ENCODE data around the gene CPSF2.
A peak's percentile ranks its signal among the peaks of the same experiment; 100 is the strongest.

Gene CPSF2

GRCh38 chr14:92109490-92109889, 12.3 kb upstream of the CPSF2 start:
- Histone ChIP-seq H3K4me3 (ENCODE audit: low read depth, low read length) (no peak overlapping the region), H3K9ac (ENCODE audit: low read depth, low read length) (no peak overlapping the region), H3K9me3 (ENCODE audit: control insufficient read depth, insufficient read depth, low read length) (no peaks in the 10 kb centered on the region), H3K27me3 (ENCODE audit: control insufficient read depth, insufficient read depth, low read length) (no peaks in the 10 kb centered on the region), H3K4me1 (ENCODE audit: control insufficient read depth, insufficient read depth, low read length) (peaks cover 6% of the 10 kb centered on the region), H3K36me3 (ENCODE audit: control insufficient read depth, insufficient read depth, low read length) (no peaks in the 10 kb centered on the region)

GRCh38 chr14:92121207-92121669, 531 bp upstream of the CPSF2 start:
- Histone ChIP-seq H3K27me3 (ENCODE audit: control insufficient read depth, insufficient read depth, low read length) (no peaks in the 10 kb centered on the region), H3K36me3 (ENCODE audit: control insufficient read depth, insufficient read depth, low read length) (peaks cover 6% of the 10 kb centered on the region), H3K4me3 (ENCODE audit: low read depth, low read length) (peak overlapping the region; percentile 99), H3K4me1 (ENCODE audit: control insufficient read depth, insufficient read depth, low read length) (peaks cover 4% of the 10 kb centered on the region), H3K9ac (ENCODE audit: low read depth, low read length) (peak overlapping the region; percentile 100), H3K9me3 (ENCODE audit: control insufficient read depth, insufficient read depth, low read length) (no peaks in the 10 kb centered on the region)

DNA sequence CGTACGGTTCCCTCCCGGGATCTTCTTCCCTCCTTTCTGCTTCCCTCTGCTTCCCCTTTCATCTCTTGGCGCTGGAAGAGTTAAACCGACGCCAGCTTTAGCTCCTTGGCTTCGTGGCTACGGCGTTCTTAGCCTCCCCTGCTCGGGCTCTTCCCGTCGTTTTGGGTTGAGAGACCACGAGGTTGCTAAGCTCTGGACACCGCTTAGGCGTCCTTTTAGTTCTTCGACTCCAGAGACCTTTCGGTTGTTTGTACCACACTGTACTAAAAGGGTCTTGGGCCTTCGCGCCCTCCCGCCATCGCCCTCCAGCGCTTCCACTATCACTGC, 545 bp downstream of the CPSF2 start:
- no peaks in the 10 kb centered on the region for H3K27me3 ChIP-seq (ENCODE audit: control insufficient read depth, insufficient read depth, low read length)
- peaks cover 4% of the 10 kb centered on the region for H3K4me1 ChIP-seq (ENCODE audit: control insufficient read depth, insufficient read depth, low read length)
- H3K4me3 ChIP-seq (ENCODE audit: low read depth, low read length): peak overlapping the region; percentile 99
- peak overlapping the region; percentile 100 for H3K9ac ChIP-seq (ENCODE audit: low read depth, low read length)
- H3K36me3 ChIP-seq (ENCODE audit: control insufficient read depth, insufficient read depth, low read length): peaks cover 8% of the 10 kb centered on the region
- no peaks in the 10 kb centered on the region for H3K9me3 ChIP-seq (ENCODE audit: control insufficient read depth, insufficient read depth, low read length)

DNA sequence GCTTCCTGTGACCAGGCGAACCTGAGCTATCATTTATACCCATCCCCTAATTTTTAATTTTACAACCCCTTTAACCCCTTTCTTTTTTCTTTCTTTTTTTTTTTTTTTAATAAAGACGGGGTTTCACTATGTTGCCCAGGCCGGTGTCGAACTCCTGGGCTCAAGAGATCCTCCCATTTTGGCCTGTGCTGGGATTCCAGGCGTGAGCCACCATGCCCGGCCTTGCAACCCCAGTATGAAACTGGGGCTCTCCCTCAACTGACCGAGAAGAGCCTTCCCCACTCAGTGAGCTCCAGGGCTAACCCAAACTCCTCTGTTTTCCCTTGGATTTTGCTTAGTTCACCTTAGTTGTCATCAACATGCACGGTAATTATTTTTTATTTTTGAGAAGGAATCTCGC, 992 bp downstream of the CPSF2 start:
- peaks cover 4% of the 10 kb centered on the region for H3K4me1 ChIP-seq (ENCODE audit: control insufficient read depth, insufficient read depth, low read length)
- peak overlapping the region; percentile 99 for H3K4me3 ChIP-seq (ENCODE audit: low read depth, low read length)
- peak overlapping the region; percentile 100 for H3K9ac ChIP-seq (ENCODE audit: low read depth, low read length)
- H3K36me3 ChIP-seq (ENCODE audit: control insufficient read depth, insufficient read depth, low read length): peaks cover 8% of the 10 kb centered on the region
- H3K27me3 ChIP-seq (ENCODE audit: control insufficient read depth, insufficient read depth, low read length): no peaks in the 10 kb centered on the region
- no peaks in the 10 kb centered on the region for H3K9me3 ChIP-seq (ENCODE audit: control insufficient read depth, insufficient read depth, low read length)

DNA sequence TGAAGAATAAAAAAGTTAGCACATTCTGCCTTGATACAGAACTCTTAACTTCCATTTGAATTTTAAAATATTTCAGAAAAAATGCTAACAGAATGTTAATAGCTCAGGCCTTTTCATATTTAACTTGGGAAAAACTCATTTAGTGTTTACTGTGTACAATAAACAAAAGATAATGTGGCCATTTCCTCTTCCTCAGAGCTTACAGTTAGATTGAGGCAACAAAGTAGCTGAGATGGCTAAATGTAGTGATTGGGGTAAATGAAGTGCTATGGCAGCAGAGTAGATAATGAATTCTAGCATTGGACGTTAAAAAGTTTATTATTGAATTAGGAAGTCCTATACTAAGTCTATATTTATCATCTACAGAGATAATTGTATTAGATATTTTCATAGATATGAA, 12.7 kb downstream of the CPSF2 start:
- no peak overlapping the region for H3K4me3 ChIP-seq (ENCODE audit: low read depth, low read length)
- no peak overlapping the region for H3K9ac ChIP-seq (ENCODE audit: low read depth, low read length)
- no peaks in the 10 kb centered on the region for H3K4me1 ChIP-seq (ENCODE audit: control insufficient read depth, insufficient read depth, low read length)
- H3K9me3 ChIP-seq (ENCODE audit: control insufficient read depth, insufficient read depth, low read length): no peaks in the 10 kb centered on the region
- no peaks in the 10 kb centered on the region for H3K27me3 ChIP-seq (ENCODE audit: control insufficient read depth, insufficient read depth, low read length)
- H3K36me3 ChIP-seq (ENCODE audit: control insufficient read depth, insufficient read depth, low read length): peaks cover 11% of the 10 kb centered on the region

DNA sequence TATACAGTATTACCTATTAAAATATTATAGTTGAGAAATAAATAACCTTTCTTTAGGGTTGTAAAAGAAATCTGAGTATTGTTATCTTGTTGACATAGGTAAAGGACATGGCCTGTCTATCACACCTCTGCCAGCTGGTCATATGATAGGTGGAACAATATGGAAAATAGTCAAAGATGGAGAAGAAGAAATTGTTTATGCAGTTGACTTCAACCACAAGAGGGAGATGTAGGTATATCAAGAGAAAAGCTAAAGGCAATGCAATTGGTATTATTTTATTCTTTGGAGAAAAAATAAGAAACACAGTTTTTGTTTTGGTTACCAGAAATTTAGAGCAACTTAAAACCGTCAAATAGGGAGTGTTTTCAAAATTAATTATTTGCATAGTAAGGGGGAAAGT, 13.5 kb downstream of the CPSF2 start:
- Histone ChIP-seq H3K36me3 (ENCODE audit: control insufficient read depth, insufficient read depth, low read length) (peaks cover 11% of the 10 kb centered on the region), H3K4me3 (ENCODE audit: low read depth, low read length) (no peak overlapping the region), H3K4me1 (ENCODE audit: control insufficient read depth, insufficient read depth, low read length) (no peaks in the 10 kb centered on the region), H3K9ac (ENCODE audit: low read depth, low read length) (no peak overlapping the region), H3K27me3 (ENCODE audit: control insufficient read depth, insufficient read depth, low read length) (no peaks in the 10 kb centered on the region), H3K9me3 (ENCODE audit: control insufficient read depth, insufficient read depth, low read length) (no peaks in the 10 kb centered on the region)

DNA sequence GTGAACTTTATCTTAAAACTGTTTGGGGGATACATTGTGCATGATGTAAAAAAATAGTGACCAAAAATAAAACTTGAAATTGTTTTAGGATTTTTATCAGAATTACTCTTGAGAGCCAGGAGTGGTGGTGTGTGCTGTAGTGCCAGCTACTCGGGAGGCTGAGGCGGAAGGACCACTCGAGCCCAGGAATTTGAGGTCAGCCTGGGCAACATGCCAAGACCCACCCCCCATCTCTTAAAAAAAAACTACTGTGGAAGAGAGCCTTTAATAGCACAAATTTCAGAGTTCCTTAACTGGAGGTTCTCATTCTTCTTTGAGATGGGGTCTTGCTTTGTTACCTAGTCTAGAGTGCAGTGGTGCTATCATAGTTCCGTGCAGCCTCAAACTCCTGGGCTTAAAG, 21.5 kb downstream of the CPSF2 start:
- H3K4me3 ChIP-seq (ENCODE audit: low read depth, low read length): no peak overlapping the region
- H3K9ac ChIP-seq (ENCODE audit: low read depth, low read length): no peak overlapping the region
- H3K4me1 ChIP-seq (ENCODE audit: control insufficient read depth, insufficient read depth, low read length): no peaks in the 10 kb centered on the region
- peaks cover 28% of the 10 kb centered on the region for H3K36me3 ChIP-seq (ENCODE audit: control insufficient read depth, insufficient read depth, low read length)
- H3K27me3 ChIP-seq (ENCODE audit: control insufficient read depth, insufficient read depth, low read length): no peaks in the 10 kb centered on the region
- no peaks in the 10 kb centered on the region for H3K9me3 ChIP-seq (ENCODE audit: control insufficient read depth, insufficient read depth, low read length)

DNA sequence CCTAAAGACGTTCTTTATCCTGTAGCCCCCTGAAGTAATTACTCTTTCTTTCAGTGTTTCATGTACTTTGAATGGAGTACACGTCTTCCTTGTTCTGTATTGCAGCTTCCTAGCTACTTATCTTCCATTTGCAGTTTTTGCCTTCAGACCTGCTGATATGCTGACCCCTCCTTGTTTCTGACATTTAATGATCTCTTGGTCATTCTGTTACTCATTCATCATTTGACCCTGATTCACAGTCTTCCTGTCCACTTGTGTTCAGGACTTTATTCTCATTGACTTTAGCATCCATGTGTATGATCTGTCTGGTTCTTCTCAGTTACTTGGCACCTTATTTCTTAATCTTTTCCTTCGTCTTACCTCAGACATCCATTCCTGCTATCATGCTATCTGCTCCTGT, 22.2 kb downstream of the CPSF2 start:
- Histone ChIP-seq H3K27me3 (ENCODE audit: control insufficient read depth, insufficient read depth, low read length) (no peaks in the 10 kb centered on the region), H3K9ac (ENCODE audit: low read depth, low read length) (no peak overlapping the region), H3K4me3 (ENCODE audit: low read depth, low read length) (no peak overlapping the region), H3K9me3 (ENCODE audit: control insufficient read depth, insufficient read depth, low read length) (no peaks in the 10 kb centered on the region), H3K4me1 (ENCODE audit: control insufficient read depth, insufficient read depth, low read length) (no peaks in the 10 kb centered on the region), H3K36me3 (ENCODE audit: control insufficient read depth, insufficient read depth, low read length) (peaks cover 28% of the 10 kb centered on the region)

DNA sequence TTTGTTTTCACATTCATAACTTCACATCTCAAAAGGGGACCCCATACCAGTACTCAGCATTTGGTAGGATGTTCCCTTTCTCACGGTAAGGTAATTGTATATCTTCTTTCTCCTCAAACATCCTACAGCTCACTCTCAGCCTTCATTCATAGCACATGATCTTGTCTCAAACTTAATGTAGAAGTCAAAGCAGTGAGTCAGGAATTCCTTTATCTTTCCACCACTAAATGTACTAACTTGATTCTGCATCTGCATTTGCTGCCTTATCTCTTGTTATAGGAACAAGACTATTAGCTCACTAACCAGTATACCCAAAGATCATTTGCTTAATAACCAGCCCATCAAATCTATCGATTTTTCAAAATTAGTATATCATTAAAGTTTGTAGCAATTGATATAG, 22.9 kb downstream of the CPSF2 start:
- peaks cover 32% of the 10 kb centered on the region for H3K36me3 ChIP-seq (ENCODE audit: control insufficient read depth, insufficient read depth, low read length)
- H3K27me3 ChIP-seq (ENCODE audit: control insufficient read depth, insufficient read depth, low read length): no peaks in the 10 kb centered on the region
- H3K4me3 ChIP-seq (ENCODE audit: low read depth, low read length): no peak overlapping the region
- H3K9me3 ChIP-seq (ENCODE audit: control insufficient read depth, insufficient read depth, low read length): no peaks in the 10 kb centered on the region
- no peak overlapping the region for H3K9ac ChIP-seq (ENCODE audit: low read depth, low read length)
- H3K4me1 ChIP-seq (ENCODE audit: control insufficient read depth, insufficient read depth, low read length): no peaks in the 10 kb centered on the region

DNA sequence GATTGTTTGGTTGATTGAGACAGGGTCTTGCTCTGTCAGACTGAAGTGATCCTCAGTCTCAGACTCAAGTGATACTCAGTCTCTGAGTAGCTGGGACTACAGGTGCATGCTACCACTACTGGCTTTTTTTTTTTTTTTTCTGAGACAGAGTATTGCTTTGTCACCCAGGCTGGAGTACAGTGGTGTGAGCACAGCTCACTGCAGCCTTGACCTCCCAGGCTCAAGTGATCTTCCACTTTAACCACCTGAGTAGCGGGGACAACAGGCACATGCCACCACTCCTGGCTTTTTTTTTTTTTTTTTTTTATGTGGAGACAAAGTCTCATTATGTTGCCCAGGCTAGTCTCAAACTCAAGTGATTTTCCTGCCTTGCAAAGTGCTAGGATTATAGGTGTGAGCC, 31.8 kb downstream of the CPSF2 start:
- peaks cover 10% of the 10 kb centered on the region for H3K36me3 ChIP-seq (ENCODE audit: control insufficient read depth, insufficient read depth, low read length)
- no peak overlapping the region for H3K4me3 ChIP-seq (ENCODE audit: low read depth, low read length)
- H3K9me3 ChIP-seq (ENCODE audit: control insufficient read depth, insufficient read depth, low read length): no peaks in the 10 kb centered on the region
- H3K27me3 ChIP-seq (ENCODE audit: control insufficient read depth, insufficient read depth, low read length): no peaks in the 10 kb centered on the region
- H3K9ac ChIP-seq (ENCODE audit: low read depth, low read length): no peak overlapping the region
- no peaks in the 10 kb centered on the region for H3K4me1 ChIP-seq (ENCODE audit: control insufficient read depth, insufficient read depth, low read length)

- Histone ChIP-seq H3K9me3 (ENCODE audit: control insufficient read depth, insufficient read depth, low read length) (no peaks in the 10 kb centered on the region), H3K9ac (ENCODE audit: low read depth, low read length) (no peak overlapping the region), H3K4me3 (ENCODE audit: low read depth, low read length) (no peak overlapping the region), H3K4me1 (ENCODE audit: control insufficient read depth, insufficient read depth, low read length) (no peaks in the 10 kb centered on the region), H3K36me3 (ENCODE audit: control insufficient read depth, insufficient read depth, low read length) (peaks cover 7% of the 10 kb centered on the region), H3K27me3 (ENCODE audit: control insufficient read depth, insufficient read depth, low read length) (no peaks in the 10 kb centered on the region)
Observed at GRCh38 chr14:92154283-92154942, 32.6 kb downstream of the CPSF2 start.

DNA sequence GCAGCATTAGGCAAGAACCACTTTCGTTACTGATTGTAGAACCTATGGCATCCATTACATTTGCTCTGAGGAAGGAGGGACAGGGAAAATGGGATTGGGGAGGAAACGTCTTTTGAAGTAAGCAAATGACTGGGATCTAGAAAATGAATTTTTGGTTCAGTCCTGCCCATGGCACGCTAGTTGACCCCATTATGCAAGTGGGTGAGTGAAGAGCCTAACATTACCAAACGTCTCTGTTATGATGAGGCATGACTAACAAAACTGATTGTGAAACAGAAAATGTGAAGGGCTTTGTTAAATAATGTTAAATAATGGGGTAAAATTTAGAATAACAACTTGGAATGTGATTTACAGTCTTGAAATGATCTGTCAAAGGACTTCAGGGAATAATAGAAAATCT, 38.9 kb downstream of the CPSF2 start:
- Histone ChIP-seq H3K36me3 (ENCODE audit: control insufficient read depth, insufficient read depth, low read length) (peaks cover 23% of the 10 kb centered on the region), H3K9me3 (ENCODE audit: control insufficient read depth, insufficient read depth, low read length) (no peaks in the 10 kb centered on the region), H3K4me3 (ENCODE audit: low read depth, low read length) (no peak overlapping the region), H3K27me3 (ENCODE audit: control insufficient read depth, insufficient read depth, low read length) (no peaks in the 10 kb centered on the region), H3K4me1 (ENCODE audit: control insufficient read depth, insufficient read depth, low read length) (no peaks in the 10 kb centered on the region), H3K9ac (ENCODE audit: low read depth, low read length) (no peak overlapping the region)

Data from iPS-15b (cell line).